Cerebellar cortex (tissue), 1 donor: Measurements from ENCODE around the gene MN1.

Experiments
- DNase-seq: peaks from one replicate; pipeline ENCODE4 v3.0.0-alpha.2; 2015; ENCODE audit warnings: low spot score

Gene MN1

GRCh38 chr22:27800250-27801201 lies 1.0 kb downstream of the MN1 start:
- no peak for DNase-seq

GRCh38 chr22:27799827-27800249 lies 1.7 kb downstream of the MN1 start:
- no peak for DNase-seq

GRCh38 chr22:27799015-27799826 lies 2.3 kb downstream of the MN1 start:
- no peak for DNase-seq

GRCh38 chr22:27798511-27799014 lies 3.0 kb downstream of the MN1 start:
- DNase-seq, result no peak

- DNase-seq, result no peak
Observed at GRCh38 chr22:27797520-27798391, 3.8 kb downstream of the MN1 start.

GRCh38 chr22:27796829-27797519 lies 4.6 kb downstream of the MN1 start:
- no peak for DNase-seq

- no peak for DNase-seq
Observed at GRCh38 chr22:27795696-27796517, 5.6 kb downstream of the MN1 start.

- DNase-seq, result no peak
Observed at GRCh38 chr22:27795053-27795452, 6.5 kb downstream of the MN1 start.

- no peak for DNase-seq
Observed at GRCh38 chr22:27794226-27794625, 7.3 kb downstream of the MN1 start.

- no peak for DNase-seq
Observed at GRCh38 chr22:27793576-27793975, 8.0 kb downstream of the MN1 start.

- no peak for DNase-seq
Observed at GRCh38 chr22:27792452-27793161, 8.9 kb downstream of the MN1 start.

- no peak for DNase-seq
Observed at GRCh38 chr22:27791859-27792241, 9.7 kb downstream of the MN1 start.

GRCh38 chr22:27791159-27791858 lies 10.2 kb downstream of the MN1 start:
- no peak for DNase-seq

- no peak for DNase-seq
Observed at GRCh38 chr22:27790376-27791158, 11.0 kb downstream of the MN1 start.

GRCh38 chr22:27788500-27789288 lies 12.9 kb downstream of the MN1 start:
- DNase-seq, result no peak

GRCh38 chr22:27786965-27787364 lies 14.6 kb downstream of the MN1 start:
- no peak for DNase-seq

GRCh38 chr22:27786291-27786932 lies 15.1 kb downstream of the MN1 start:
- no peak for DNase-seq
